Activated T-cell treated with anti-CD3 and anti-CD28 coated beads for 24 hours (primary cell): Measurements from ENCODE around the gene KMT2A.

Experiments used
- DNase-seq: peaks from one replicate; pipeline ENCODE4 v3.0.0-alpha.2; 2020; ENCODE audit warnings: low read depth

KMT2A gene

GRCh38 chr11:118488480-118489109 is 52.3 kb downstream of the KMT2A start:
- peak; percentile 69 for DNase-seq

- no peak for DNase-seq
These were observed 54.7 kb downstream of the KMT2A start for GRCh38 chr11:118491041-118491440.

- no peak for DNase-seq
These were observed 61.5 kb downstream of the KMT2A start for GRCh38 chr11:118497831-118498230.

GRCh38 chr11:118503216-118503615 is 66.9 kb downstream of the KMT2A start:
- DNase-seq: no peak

- DNase-seq: no peak
These were observed 75.3 kb downstream of the KMT2A start for GRCh38 chr11:118511601-118512000.

DNA sequence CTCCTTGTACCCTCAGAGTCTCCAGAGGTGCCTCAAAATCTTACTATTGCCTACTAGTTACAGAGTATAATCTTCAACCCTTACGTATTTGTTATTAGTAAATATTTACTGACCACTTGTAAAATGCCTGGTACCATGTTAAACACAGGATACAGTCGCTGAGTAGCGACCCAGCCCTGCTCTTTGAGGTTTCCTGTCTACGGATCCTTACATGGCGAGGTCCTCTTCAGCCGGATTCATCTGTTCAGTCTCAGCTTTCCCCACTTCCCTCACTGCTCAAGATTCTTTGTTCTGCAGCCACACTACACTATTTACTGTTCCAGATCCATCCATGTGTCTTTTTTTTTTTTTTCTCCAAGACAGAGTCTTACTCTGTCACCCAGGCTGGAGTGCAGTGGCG is 77.8 kb downstream of the KMT2A start:
- no peak for DNase-seq

GRCh38 chr11:118519549-118519948 is 83.3 kb downstream of the KMT2A start:
- DNase-seq: no peak

- DNase-seq: no peak
These were observed 85.6 kb downstream of the KMT2A start for GRCh38 chr11:118521892-118522311.

- no peak for DNase-seq
These were observed 86.3 kb downstream of the KMT2A start for GRCh38 chr11:118522571-118523072.

DNA sequence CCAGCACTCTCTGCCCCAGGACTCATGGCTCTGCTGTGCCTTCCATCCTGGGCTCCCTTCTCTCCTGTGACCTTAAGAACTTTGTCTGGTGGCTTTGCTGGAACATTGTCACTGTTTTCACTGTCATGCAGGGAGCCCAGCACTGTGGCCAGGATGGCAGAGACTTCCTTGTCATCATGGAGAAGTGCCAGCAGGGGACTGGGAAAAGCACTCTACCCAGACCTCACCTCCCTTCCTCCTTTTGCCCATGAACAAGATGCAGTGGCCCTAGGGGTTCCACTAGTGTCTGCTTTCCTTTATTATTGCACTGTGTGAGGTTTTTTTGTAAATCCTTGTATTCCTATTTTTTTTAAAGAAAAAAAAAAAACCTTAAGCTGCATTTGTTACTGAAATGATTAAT is 88.1 kb downstream of the KMT2A start:
- no peak for DNase-seq

DNA sequence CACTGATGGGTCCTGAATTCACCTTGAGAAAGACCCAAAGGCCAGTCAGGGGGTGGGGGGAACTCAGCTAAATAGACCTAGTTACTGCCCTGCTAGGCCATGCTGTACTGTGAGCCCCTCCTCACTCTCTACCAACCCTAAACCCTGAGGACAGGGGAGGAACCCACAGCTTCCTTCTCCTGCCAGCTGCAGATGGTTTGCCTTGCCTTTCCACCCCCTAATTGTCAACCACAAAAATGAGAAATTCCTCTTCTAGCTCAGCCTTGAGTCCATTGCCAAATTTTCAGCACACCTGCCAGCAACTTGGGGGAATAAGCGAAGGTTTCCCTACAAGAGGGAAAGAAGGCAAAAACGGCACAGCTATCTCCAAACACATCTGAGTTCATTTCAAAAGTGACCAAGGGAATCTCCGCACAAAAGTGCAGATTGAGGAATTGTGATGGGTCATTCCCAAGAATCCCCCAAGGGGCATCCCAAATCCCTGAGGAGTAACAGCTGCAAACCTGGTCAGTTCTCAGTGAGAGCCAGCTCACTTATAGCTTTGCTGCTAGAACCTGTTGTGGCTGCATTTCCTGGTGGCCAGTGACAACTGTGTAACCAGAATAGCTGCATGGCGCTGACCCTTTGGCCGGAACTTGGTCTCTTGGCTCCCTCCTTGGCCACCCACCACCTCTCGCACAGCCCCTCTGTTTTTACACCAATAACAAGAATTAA is 88.6 kb downstream of the KMT2A start:
- DNase-seq: no peak

GRCh38 chr11:118526688-118527087 is 90.4 kb downstream of the KMT2A start:
- DNase-seq: no peak

- DNase-seq: no peak
These were observed 90.8 kb downstream of the KMT2A start, which contains the start of gene TTC36 for GRCh38 chr11:118527109-118527508. Gene TTC36 (plus strand): TSS chr11:118527474. CDS start chr11:118527495, 21 bp downstream.

DNA sequence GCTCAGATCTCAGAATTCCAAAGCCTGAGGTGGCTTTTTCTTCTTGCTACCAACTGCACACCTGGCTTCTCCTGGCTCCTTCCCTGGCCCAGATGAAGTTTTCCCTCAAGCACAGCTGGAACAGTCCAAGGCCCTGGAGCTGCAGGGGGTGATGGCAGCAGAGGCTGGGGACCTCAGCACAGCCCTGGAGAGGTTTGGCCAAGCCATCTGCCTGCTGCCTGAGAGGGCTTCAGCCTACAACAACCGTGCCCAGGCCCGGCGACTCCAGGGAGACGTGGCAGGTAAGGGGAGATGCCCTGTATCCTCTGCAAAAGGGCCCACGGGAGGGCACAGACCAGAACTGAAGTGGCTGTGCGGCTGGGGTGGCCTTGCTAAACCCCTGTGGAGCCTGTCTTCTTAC is 92.2 kb downstream of the KMT2A start:
- DNase-seq: no peak

DNA sequence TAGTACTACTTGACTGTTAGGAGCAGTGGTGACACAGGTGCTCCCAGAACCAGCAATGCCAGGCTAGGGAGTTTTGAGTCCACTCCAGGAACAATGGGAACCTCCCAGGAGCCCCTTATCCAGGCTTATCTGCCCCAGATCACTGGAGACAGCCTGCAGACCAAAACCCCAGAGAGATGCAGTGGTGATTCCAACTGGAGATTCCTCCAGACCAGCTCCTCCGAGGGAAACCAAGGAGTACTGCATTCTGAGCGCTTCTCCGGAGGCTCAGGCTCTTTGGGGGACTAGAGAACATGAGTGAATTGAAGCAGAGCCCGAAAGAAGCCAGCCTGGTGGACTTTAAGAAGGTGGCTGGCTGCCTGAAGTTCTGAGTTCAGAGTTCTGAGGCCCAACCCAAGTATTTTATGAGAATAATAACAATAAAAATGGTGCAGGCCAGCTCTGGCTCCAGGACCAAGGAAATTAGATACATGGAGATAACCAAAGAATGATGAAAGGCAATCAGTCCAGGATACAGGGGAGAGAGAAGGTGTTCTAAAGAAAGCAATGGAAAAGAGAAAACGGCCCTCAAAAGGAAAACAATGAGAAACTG is 93.4 kb downstream of the KMT2A start:
- DNase-seq: no peak

- no peak for DNase-seq
These were observed 93.9 kb downstream of the KMT2A start for GRCh38 chr11:118530180-118530682.

GRCh38 chr11:118530683-118531596 is 94.6 kb downstream of the KMT2A start, which contains the start of gene TMEM25:
Gene TMEM25 (plus strand): TSS chr11:118531192. CDS start chr11:118531802, 610 bp downstream.
- DNase-seq: peak; percentile 67

DNA sequence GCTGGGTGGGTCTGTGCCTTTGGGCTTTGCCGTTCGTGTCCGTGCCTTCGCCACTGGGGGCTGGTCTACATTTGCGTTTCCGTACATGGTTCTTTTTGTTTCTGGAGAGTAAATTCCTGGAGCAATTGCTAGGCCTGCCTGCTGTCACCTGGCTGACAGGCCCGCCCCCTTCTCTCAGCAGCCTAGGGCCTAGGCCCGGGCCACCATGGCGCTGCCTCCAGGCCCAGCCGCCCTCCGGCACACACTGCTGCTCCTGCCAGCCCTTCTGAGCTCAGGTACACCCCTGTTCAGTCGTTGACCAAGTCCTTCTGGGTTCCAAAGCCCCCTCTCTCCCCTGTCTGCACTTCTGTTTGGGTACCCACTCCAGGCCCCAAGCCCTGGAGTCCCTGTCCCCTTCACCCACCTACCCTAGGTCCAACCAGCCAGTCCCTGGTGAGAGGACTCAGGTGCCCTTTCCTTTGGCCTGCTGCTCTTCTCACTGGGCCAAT is 95.3 kb downstream of the KMT2A start:
- DNase-seq: no peak

DNA sequence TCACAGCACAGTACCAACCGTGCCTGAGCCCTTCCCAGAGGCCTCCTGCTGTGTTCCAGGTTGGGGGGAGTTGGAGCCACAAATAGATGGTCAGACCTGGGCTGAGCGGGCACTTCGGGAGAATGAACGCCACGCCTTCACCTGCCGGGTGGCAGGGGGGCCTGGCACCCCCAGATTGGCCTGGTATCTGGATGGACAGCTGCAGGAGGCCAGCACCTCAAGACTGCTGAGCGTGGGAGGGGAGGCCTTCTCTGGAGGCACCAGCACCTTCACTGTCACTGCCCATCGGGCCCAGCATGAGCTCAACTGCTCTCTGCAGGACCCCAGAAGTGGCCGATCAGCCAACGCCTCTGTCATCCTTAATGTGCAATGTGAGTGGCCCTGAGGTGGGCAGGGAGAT is 95.8 kb downstream of the KMT2A start:
- no peak for DNase-seq

DNA sequence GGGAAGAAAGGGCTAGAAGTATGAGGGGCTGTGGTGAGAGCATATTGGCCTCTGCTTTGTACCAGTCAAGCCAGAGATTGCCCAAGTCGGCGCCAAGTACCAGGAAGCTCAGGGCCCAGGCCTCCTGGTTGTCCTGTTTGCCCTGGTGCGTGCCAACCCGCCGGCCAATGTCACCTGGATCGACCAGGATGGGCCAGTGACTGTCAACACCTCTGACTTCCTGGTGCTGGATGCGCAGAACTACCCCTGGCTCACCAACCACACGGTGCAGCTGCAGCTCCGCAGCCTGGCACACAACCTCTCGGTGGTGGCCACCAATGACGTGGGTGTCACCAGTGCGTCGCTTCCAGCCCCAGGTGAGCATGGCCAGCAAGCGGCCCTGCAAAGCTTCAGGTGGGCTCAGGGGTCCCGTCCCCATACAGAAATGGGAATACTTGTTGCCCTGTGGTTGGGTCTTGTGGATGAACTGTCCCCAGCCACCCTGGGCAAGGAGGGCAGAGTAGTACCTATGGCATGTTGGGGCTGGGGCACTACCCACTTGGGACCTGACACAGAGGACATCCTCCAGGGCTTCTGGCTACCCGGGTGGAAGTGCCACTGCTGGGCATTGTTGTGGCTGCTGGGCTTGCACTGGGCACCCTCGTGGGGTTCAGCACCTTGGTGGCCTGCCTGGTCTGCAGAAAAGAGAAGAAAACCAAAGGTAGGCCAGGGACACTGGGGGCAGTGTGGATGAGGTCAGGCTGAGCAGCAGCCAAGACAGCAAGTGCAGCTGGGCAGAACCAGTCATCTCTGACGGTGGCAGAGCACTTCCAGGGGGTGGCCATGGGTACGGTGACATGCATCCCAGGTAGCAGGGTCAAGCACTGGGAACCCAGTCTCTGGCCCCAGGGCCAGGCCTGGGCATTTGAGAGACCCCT is 96.8 kb downstream of the KMT2A start:
- DNase-seq: no peak
